Uterus (tissue), 4 donors: ENCODE results near the gene ATP6V1C2. TPM values are rescaled to one million over a fixed set of nuclear protein-coding genes. Genes with fewer than 3 reads are reported as not detected.

Source experiments
- DNase-seq, 2 donors: peaks; one replicate each; pipeline ENCODE4 v3.0.0-alpha.2; 2019 to 2020
- H3K27ac ChIP-seq, 2 donors: fragments of 200-600 bp; sonication (generic); 1 replicate in 1 of 2; 2 replicates in 1 of 2; pipeline ENCODE4 v1.5.1; 2016 to 2018
- H3K27me3 ChIP-seq, 2 donors: fragments of 200-600 bp; sonication (generic); one replicate each; pipeline ENCODE4 v1.5.1; 2018 to 2019; ENCODE audit warnings: control low read depth in 1 of 2
- H3K36me3 ChIP-seq, 2 donors: fragments of 200-600 bp; sonication (generic); one replicate each; pipeline ENCODE4 v1.5.1; 2019; ENCODE audit warnings: control low read depth in 1 of 2
- H3K4me1 ChIP-seq, 2 donors: fragments of 200-600 bp; sonication (generic); one replicate each; pipeline ENCODE4 v1.5.1; 2018 to 2019; ENCODE audit warnings: control low read depth in 1 of 2
- H3K4me3 ChIP-seq, 2 donors: fragments of 200-600 bp; sonication (generic); 1 replicate in 1 of 2; 2 replicates in 1 of 2; pipeline ENCODE4 v1.5.1; 2018 to 2019; ENCODE audit warnings: mild to moderate bottlenecking in 1 of 2
- H3K9me3 ChIP-seq, 2 donors: fragments of 200-600 bp; sonication (generic); one replicate each; pipeline ENCODE4 v1.5.1; 2019; ENCODE audit warnings: control low read depth in 1 of 2
- CTCF ChIP-seq, 4 experiments: fragments of 200-600 bp in 2 of 4; fragments of 450-650 bp in 2 of 4; sonication (generic) in 2 of 4; IDR thresholded peaks; one replicate each; pipeline ENCODE4 v1.5.1; 2016 to 2019; ENCODE audit warnings: antibody characterized with exemption in 4 of 4, mild to moderate bottlenecking in 2 of 4, moderate library complexity in 1 of 4
- POLR2A ChIP-seq, 2 donors: fragments of 450-650 bp; IDR thresholded peaks; one replicate each; pipeline ENCODE4 v1.6.1; 2016; ENCODE audit warnings: antibody characterized with exemption in 2 of 2, mild to moderate bottlenecking in 1 of 2, moderate library complexity in 1 of 2
- intact Hi-C: fragments of 100-400 bp; cut with DNase I; formaldehyde crosslinking; loops from one replicate; pipeline ENCODE4 v1.15.1; 2023; ENCODE audit warnings: low total_unique reads
- total RNA-seq, 4 donors: library from RNA; depleted of rRNA in 3 of 4; stranded (reverse); fragments of >200 nt in 3 of 4; gene quantifications; one replicate each; pipeline versions ENCODE4 v1.1.0 to v1.2.4, GENCODE V29; 2014 to 2023
- donor health status: DM: yes; HTN: yes; CAD: no.

The ATP6V1C2 gene
- total RNA-seq, 4 donors from 2014 or later, result 0.26 to 3.6 (median 0.61) TPM; not detected in 1

- Histone ChIP-seq H3K4me3 (no peak overlapping the region), H3K27ac (no peak overlapping the region), H3K27me3 (no peaks in the 10 kb centered on the region), H3K9me3 (no peaks in the 10 kb centered on the region), H3K4me1 (no peaks in the 10 kb centered on the region), H3K36me3 (no peaks in the 10 kb centered on the region)
- DNase-seq, result no peak
- intact Hi-C loops, result no loop called here
- TF ChIP-seq POLR2A (IDR thresholded peaks at IDR 0.05), result no peak
- no peak for TF ChIP-seq CTCF (IDR thresholded peaks at IDR 0.05)
Observed at GRCh38 chr2:10775831-10776230, 54.4 kb downstream of the ATP6V1C2 start.

- DNase-seq, result no peak
- no peak for TF ChIP-seq CTCF (IDR thresholded peaks at IDR 0.05)
- no peak for TF ChIP-seq POLR2A (IDR thresholded peaks at IDR 0.05)
- no peaks in the 10 kb centered on the region for H3K36me3 ChIP-seq
- H3K27ac ChIP-seq, result no peak overlapping the region
- intact Hi-C loops, result no loop called here
- H3K9me3 ChIP-seq, result no peaks in the 10 kb centered on the region
- H3K4me1 ChIP-seq, result no peaks in the 10 kb centered on the region
- no peaks in the 10 kb centered on the region for H3K27me3 ChIP-seq
- no peak overlapping the region for H3K4me3 ChIP-seq
Observed at GRCh38 chr2:10776231-10776977, 55.0 kb downstream of the ATP6V1C2 start.

- no peak for DNase-seq
- TF ChIP-seq CTCF (IDR thresholded peaks at IDR 0.05) (no peak), POLR2A (IDR thresholded peaks at IDR 0.05) (no peak)
- no peaks in the 10 kb centered on the region for H3K9me3 ChIP-seq
- H3K4me1 ChIP-seq, result no peaks in the 10 kb centered on the region
- no peak overlapping the region for H3K4me3 ChIP-seq
- intact Hi-C loops, result no loop called here
- no peaks in the 10 kb centered on the region for H3K27me3 ChIP-seq
- H3K36me3 ChIP-seq, result no peaks in the 10 kb centered on the region
- no peak overlapping the region for H3K27ac ChIP-seq
Observed at GRCh38 chr2:10777111-10777841, 55.8 kb downstream of the ATP6V1C2 start.

GRCh38 chr2:10777842-10778723 lies 56.7 kb downstream of the ATP6V1C2 start:
- Histone ChIP-seq H3K36me3 (no peaks in the 10 kb centered on the region), H3K27ac (no peak overlapping the region), H3K4me3 (no peak overlapping the region), H3K9me3 (no peaks in the 10 kb centered on the region), H3K27me3 (no peaks in the 10 kb centered on the region), H3K4me1 (no peaks in the 10 kb centered on the region)
- TF ChIP-seq CTCF (IDR thresholded peaks at IDR 0.05) (no peak), POLR2A (IDR thresholded peaks at IDR 0.05) (no peak)
- intact Hi-C loops, result no loop called here
- no peak for DNase-seq
